Coronary artery (tissue), 2 donors: Measurements from ENCODE around the gene SREBF1.

ENCODE experiments used
- DNase-seq: peaks from one replicate; pipeline ENCODE4 v3.0.0-alpha.2; 2017; ENCODE audit warnings: low spot score
- H3K27ac ChIP-seq, 2 donors: fragments of 200-600 bp; sonication (generic); one replicate each; pipeline ENCODE4 v1.5.1; 2016 to 2019
- H3K4me3 ChIP-seq: fragments of 200-600 bp; sonication (generic); 2 replicates; pipeline ENCODE4 v1.5.1; 2016; ENCODE audit warnings: mild to moderate bottlenecking, moderate library complexity
- CTCF ChIP-seq: fragments of 200-600 bp; sonication (generic); IDR thresholded peaks from one replicate; pipeline ENCODE4 v1.5.1; 2019; ENCODE audit warnings: antibody characterized with exemption

SREBF1 gene

GRCh38 chr17:17830269-17830567 is 6.6 kb downstream of the SREBF1 start:
- H3K4me3 ChIP-seq = no peak overlapping the region
- DNase-seq = no peak
- H3K27ac ChIP-seq = no peak overlapping the region
- TF ChIP-seq CTCF = no peak

GRCh38 chr17:17827826-17828621 is 8.8 kb downstream of the SREBF1 start:
- no peak overlapping the region for H3K27ac ChIP-seq
- TF ChIP-seq CTCF = no peak
- H3K4me3 ChIP-seq = no peak overlapping the region
- no peak for DNase-seq

GRCh38 chr17:17826942-17827785 is 9.6 kb downstream of the SREBF1 start:
- no peak for TF ChIP-seq CTCF
- H3K27ac ChIP-seq = no peak overlapping the region
- DNase-seq = no peak
- H3K4me3 ChIP-seq = no peak overlapping the region

- no peak for TF ChIP-seq CTCF
- H3K27ac ChIP-seq = peak overlapping the region in 1 of 2 donors; percentile 47
- no peak for DNase-seq
- H3K4me3 ChIP-seq = no peak overlapping the region
These were observed 10.5 kb downstream of the SREBF1 start for GRCh38 chr17:17826342-17826713.

- no peak for DNase-seq
- Histone ChIP-seq H3K27ac (peak overlapping the region; percentile 50 to 88), H3K4me3 (peak overlapping the region; percentile 77)
- TF ChIP-seq CTCF = no peak
These were observed 11.8 kb downstream of the SREBF1 start for GRCh38 chr17:17824783-17825614.

- no peak for DNase-seq
- peak overlapping the region; percentile 77 for H3K4me3 ChIP-seq
- H3K27ac ChIP-seq = peak overlapping the region; percentile 50 to 88
- TF ChIP-seq CTCF = no peak
These were observed 12.5 kb downstream of the SREBF1 start for GRCh38 chr17:17824119-17824782.
